Measurements from ENCODE around the gene PAK6. TPM values are rescaled to one million over a fixed set of nuclear protein-coding genes. Genes with fewer than 3 reads are reported as not detected.

The PAK6 gene
- total and polyA plus RNA-seq, 9 of the 15 experiments (the other 6 are each of a cell fraction or from before 2014, with no cell fraction given): 0.03 to 0.74 (median 0.16) TPM; not detected in 2

GRCh38 chr15:40274350-40275274, 35.7 kb downstream of the PAK6 start (continued):
- TF ChIP-seq ZNF76 (CRISPR knock-in tag; IDR thresholded peaks at IDR 0.05; ENCODE audit: borderline replicate concordance) (no peak), ZBTB7A (IDR thresholded peaks at IDR 0.05; ENCODE audit: borderline replicate concordance, control insufficient read depth, low read depth, low read length) (no peak), TRIM24 (IDR thresholded peaks at IDR 0.05) (no peak), ZKSCAN8 (CRISPR knock-in tag; IDR thresholded peaks at IDR 0.05) (peak; percentile 72; the same call in 1 of the 2 replicates), ZNF347 (CRISPR knock-in tag; IDR thresholded peaks at IDR 0.05; ENCODE audit: low read depth) (no peak), ADNP (tag; IDR thresholded peaks at IDR 0.05) (no peak), NCOA2 (IDR thresholded peaks at IDR 0.05; ENCODE audit: partially characterized antibody in 2 of 2) (no peak), ZNF184 (CRISPR knock-in tag; IDR thresholded peaks at IDR 0.05) (no peak), WHSC1 (IDR thresholded peaks at IDR 0.05; ENCODE audit: low read length) (no peak), ZC3H4 (CRISPR knock-in tag; IDR thresholded peaks at IDR 0.05; ENCODE audit: borderline replicate concordance) (no peak), BRF2 (IDR thresholded peaks at IDR 0.05; ENCODE audit: borderline replicate concordance, insufficient read depth, insufficient read length) (no peak), ZNF699 (CRISPR knock-in tag; IDR thresholded peaks at IDR 0.05; ENCODE audit: insufficient replicate concordance) (no peak), ZNF354B (CRISPR knock-in tag; IDR thresholded peaks at IDR 0.05) (no peak), ZC3H11A (IDR thresholded peaks at IDR 0.05; ENCODE audit: low read depth, low read length) (no peak), NCOA4 (IDR thresholded peaks at IDR 0.05; ENCODE audit: partially characterized antibody) (no peak), EHMT2 (IDR thresholded peaks at IDR 0.05) (no peak), SMARCE1 (IDR thresholded peaks at IDR 0.05) (no peak)
- TF ChIP-seq, protein P1, sequence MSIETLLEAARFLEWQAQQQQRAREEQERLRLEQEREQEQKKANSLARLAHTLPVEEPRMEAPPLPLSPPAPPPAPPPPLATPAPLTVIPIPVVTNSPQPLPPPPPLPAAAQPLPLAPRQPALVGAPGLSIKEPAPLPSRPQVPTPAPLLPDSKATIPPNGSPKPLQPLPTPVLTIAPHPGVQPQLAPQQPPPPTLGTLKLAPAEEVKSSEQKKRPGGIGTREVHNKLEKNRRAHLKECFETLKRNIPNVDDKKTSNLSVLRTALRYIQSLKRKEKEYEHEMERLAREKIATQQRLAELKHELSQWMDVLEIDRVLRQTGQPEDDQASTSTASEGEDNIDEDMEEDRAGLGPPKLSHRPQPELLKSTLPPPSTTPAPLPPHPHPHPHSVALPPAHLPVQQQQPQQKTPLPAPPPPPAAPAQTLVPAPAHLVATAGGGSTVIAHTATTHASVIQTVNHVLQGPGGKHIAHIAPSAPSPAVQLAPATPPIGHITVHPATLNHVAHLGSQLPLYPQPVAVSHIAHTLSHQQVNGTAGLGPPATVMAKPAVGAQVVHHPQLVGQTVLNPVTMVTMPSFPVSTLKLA (conservative IDR thresholded peaks at IDR 0.05): 0 out of 4 replicates have a peak, but pooled peaks of 1 of the 2 experiments have one; percentile 22
- TF ChIP-seq, protein P2, sequence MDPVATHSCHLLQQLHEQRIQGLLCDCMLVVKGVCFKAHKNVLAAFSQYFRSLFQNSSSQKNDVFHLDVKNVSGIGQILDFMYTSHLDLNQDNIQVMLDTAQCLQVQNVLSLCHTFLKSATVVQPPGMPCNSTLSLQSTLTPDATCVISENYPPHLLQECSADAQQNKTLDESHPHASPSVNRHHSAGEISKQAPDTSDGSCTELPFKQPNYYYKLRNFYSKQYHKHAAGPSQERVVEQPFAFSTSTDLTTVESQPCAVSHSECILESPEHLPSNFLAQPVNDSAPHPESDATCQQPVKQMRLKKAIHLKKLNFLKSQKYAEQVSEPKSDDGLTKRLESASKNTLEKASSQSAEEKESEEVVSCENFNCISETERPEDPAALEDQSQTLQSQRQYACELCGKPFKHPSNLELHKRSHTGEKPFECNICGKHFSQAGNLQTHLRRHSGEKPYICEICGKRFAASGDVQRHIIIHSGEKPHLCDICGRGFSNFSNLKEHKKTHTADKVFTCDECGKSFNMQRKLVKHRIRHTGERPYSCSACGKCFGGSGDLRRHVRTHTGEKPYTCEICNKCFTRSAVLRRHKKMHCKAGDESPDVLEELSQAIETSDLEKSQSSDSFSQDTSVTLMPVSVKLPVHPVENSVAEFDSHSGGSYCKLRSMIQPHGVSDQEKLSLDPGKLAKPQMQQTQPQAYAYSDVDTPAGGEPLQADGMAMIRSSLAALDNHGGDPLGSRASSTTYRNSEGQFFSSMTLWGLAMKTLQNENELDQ (CRISPR knock-in tag; IDR thresholded peaks at IDR 0.05; ENCODE audit: borderline replicate concordance): no peak

Data from K562 (cell line).